ENCODE results near the gene VWA8. TPM values are rescaled to one million over a fixed set of nuclear protein-coding genes. Genes with fewer than 3 reads are reported as not detected.
"Not testable (repeated sequence)": the region's sequence is repeated elsewhere in the genome, so short reads cannot be mapped to it uniquely, and the experiment has no call there.

Gene VWA8
- total RNA-seq, 3 donors from 2014 or later: 18.4 to 43.5 (median 34.7) TPM

GRCh38 chr13:41811588-41812021 lies 149.3 kb downstream of the VWA8 start:
- H3K27ac ChIP-seq: peak overlapping the region in 1 of 2 donors; percentile 40
- TF ChIP-seq POLR2A (IDR thresholded peaks at IDR 0.05) (no peak), POLR2AphosphoS5 (IDR thresholded peaks at IDR 0.05) (no peak), CTCF (IDR thresholded peaks at IDR 0.05) (no peak)
- no peaks in the 10 kb centered on the region for H3K4me1 ChIP-seq
- peak overlapping the region in 1 of 3 donors; percentile 6 for H3K4me3 ChIP-seq
- no peak for DNase-seq (ENCODE audit: low spot score in 2 of 2)
- H3K27me3 ChIP-seq: no peaks in the 10 kb centered on the region
- no peaks in the 10 kb centered on the region for H3K36me3 ChIP-seq
- intact Hi-C loops (cut with DNase I; ENCODE audit: low total_unique reads): no loop called here
- peaks cover 0 to 4% of the 10 kb centered on the region in 2 donors for H3K9me3 ChIP-seq

GRCh38 chr13:41809962-41810361 lies 150.9 kb downstream of the VWA8 start:
- DNase-seq (ENCODE audit: low spot score in 2 of 2): no peak
- Histone ChIP-seq H3K27ac (no peak overlapping the region), H3K36me3 (no peaks in the 10 kb centered on the region), H3K27me3 (no peaks in the 10 kb centered on the region), H3K9me3 (no peaks in the 10 kb centered on the region), H3K4me1 (no peaks in the 10 kb centered on the region), H3K4me3 (no peak overlapping the region)
- TF ChIP-seq POLR2AphosphoS5 (IDR thresholded peaks at IDR 0.05): no peak
- TF ChIP-seq POLR2A (IDR thresholded peaks at IDR 0.05): no peak
- no peak for TF ChIP-seq CTCF (IDR thresholded peaks at IDR 0.05)
- intact Hi-C loops (cut with DNase I; ENCODE audit: low total_unique reads): no loop called here

DNA sequence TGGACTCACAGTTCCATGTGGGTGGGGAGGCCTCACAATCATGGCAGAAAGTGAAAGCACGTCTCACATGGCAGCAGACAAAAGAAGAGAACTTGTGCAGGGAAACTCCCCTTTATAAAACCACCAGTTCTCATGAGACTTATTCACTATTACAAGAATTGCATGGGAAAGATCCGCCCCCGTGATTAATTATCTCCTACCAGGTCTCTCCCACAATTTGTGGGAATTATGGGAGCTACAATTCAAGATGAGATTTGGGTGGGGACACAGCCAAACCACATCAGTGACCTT lies 157.5 kb downstream of the VWA8 start:
- H3K9me3 ChIP-seq; intact Hi-C loops (cut with DNase I; ENCODE audit: low total_unique reads); H3K4me1 ChIP-seq; H3K36me3 ChIP-seq; H3K27me3 ChIP-seq; DNase-seq (ENCODE audit: low spot score in 2 of 2); H3K27ac ChIP-seq; H3K4me3 ChIP-seq: not testable (repeated sequence)

DNA sequence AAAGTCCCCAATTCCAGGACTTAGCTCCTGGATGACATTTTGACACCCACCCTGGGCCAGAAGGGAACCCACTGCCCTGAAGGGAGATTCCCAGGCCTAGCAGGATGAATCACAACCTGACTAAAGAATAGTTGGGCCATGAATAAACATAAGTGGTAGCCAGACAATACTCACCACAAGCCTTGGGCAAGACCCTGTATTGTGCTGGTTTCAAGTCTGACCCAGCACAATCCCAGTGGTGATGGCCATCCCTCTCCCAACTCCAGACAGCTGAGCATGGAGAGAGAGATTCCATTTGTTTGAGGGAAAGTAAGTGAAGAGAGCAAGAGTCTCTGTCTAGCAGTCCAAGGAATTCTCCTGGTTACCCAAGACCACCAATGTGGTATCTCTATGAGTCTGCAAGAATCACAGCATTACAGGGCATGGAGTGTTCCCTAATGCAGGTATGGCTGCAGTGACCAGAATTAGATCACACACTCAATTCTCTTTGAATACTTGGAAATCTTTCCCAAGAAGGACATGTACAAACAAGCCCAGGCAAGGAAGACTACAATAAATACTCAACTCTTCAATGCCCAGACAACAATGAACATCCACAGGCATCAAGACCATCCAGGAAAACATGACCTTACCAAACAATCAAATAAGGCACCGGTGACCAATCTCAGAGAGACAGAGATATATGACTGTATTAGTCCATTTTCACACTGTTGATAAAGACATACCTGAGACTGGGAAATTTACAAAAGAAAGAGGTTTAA lies 158.0 kb downstream of the VWA8 start:
- Histone ChIP-seq H3K27me3 (no peaks in the 10 kb centered on the region), H3K4me1 (no peaks in the 10 kb centered on the region), H3K9me3 (no peaks in the 10 kb centered on the region), H3K4me3 (no peak overlapping the region), H3K27ac (no peak overlapping the region), H3K36me3 (no peaks in the 10 kb centered on the region)
- intact Hi-C loops (cut with DNase I; ENCODE audit: low total_unique reads): no loop called here
- TF ChIP-seq POLR2AphosphoS5 (IDR thresholded peaks at IDR 0.05): no peak
- no peak for DNase-seq (ENCODE audit: low spot score in 2 of 2)

DNA sequence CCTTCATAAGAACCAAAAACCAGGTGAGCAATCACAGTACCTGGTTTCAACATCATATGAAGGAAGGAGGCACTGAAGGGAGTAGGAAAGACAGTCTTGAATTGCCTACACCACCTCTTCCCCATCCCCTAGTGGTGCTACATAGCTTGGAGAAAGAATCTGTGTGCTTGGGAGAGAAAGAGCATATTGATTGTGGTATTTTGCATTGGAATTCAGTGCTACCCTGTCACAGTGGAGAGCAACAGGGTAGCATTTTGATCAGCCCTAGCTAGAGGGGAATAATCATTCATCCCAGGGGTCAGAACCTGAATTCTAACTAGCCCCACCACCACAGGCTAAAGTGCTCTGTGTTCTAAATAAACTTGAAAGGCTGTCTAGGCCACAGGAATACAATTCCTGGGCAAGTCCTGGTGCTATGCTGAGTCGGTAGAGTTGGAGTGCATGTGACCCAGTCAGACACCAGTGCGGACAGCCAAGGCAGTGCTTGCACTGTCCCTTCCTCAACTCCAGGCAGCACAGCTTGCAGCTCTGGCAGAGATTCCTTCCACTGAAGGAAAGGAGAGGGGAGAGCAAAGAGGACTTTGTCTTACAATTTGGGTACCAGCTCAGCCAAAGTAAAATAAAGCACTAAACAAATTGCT lies 158.7 kb downstream of the VWA8 start:
- no peaks in the 10 kb centered on the region for H3K36me3 ChIP-seq
- H3K27ac ChIP-seq: no peak overlapping the region
- no peak overlapping the region for H3K4me3 ChIP-seq
- no peaks in the 10 kb centered on the region for H3K27me3 ChIP-seq
- no peak for DNase-seq (ENCODE audit: low spot score in 2 of 2)
- H3K9me3 ChIP-seq: no peaks in the 10 kb centered on the region
- TF ChIP-seq POLR2AphosphoS5 (IDR thresholded peaks at IDR 0.05) (no peak), POLR2A (IDR thresholded peaks at IDR 0.05) (no peak), CTCF (IDR thresholded peaks at IDR 0.05) (no peak)
- H3K4me1 ChIP-seq: no peaks in the 10 kb centered on the region
- intact Hi-C loops (cut with DNase I; ENCODE audit: low total_unique reads): no loop called here

- DNase-seq (ENCODE audit: low spot score in 2 of 2): no peak
- intact Hi-C loops (cut with DNase I; ENCODE audit: low total_unique reads): no loop called here
- H3K36me3 ChIP-seq: no peaks in the 10 kb centered on the region
- TF ChIP-seq CTCF (IDR thresholded peaks at IDR 0.05): no peak
- TF ChIP-seq POLR2A (IDR thresholded peaks at IDR 0.05): no peak
- TF ChIP-seq POLR2AphosphoS5 (IDR thresholded peaks at IDR 0.05): no peak
- no peak overlapping the region for H3K27ac ChIP-seq
- no peak overlapping the region for H3K4me3 ChIP-seq
- no peaks in the 10 kb centered on the region for H3K9me3 ChIP-seq
- no peaks in the 10 kb centered on the region for H3K27me3 ChIP-seq
- no peaks in the 10 kb centered on the region for H3K4me1 ChIP-seq
Observed at GRCh38 chr13:41791056-41791455, 169.9 kb downstream of the VWA8 start.

Data from breast epithelium (tissue), 4 donors.